Right ventricle myocardium inferior (tissue), 1 donor: Measurements from ENCODE around the gene TMEM130. TPM values are rescaled to one million over a fixed set of nuclear protein-coding genes. Genes with fewer than 3 reads are reported as not detected.

Source experiments
- microRNA-seq: library from miRNA; unstranded; fragments of <30 nt; microRNA quantifications from one replicate; pipeline ENCODE4 v1.2.0, GENCODE V29; 2020
- total RNA-seq: library from RNA; stranded (reverse); fragmentation: NEBNext Ultra II Directional; extraction: Animal tissue kit (Norgen Biotek cat#: 25700); gene quantifications from one replicate; pipeline ENCODE4 v1.2.1, GENCODE V29; 2021
- donor health status: DM: no; HTN: yes; CAD: no; lungs with severe emphysema.

The TMEM130 gene
- total RNA-seq, 1 donor from 2014 or later: not detected

Small RNA genes lying within 50 kb of the gene (microRNA-seq; reads per million reads assigned to microRNA genes)
- gene MIR3609: not detected

Other genes with a start within 250 kb of the TMEM130 start
- gene TRRAP, start 8.5 kb upstream of the TMEM130 start, total RNA-seq: 14.3 TPM